SU-DHL-6 (cell line): ENCODE results near the gene KRTAP12-1.

Experiments used
- CTCF ChIP-seq: fragments of 200-600 bp; sonication (generic); IDR thresholded peaks from one replicate; pipeline ENCODE4 v1.5.1; 2017; ENCODE audit warnings: antibody characterized with exemption, mild to moderate bottlenecking, low read length, moderate library complexity; ENCODE audit not compliant: insufficient read depth, poor library complexity, severe bottlenecking
- EZH2phosphoT487 ChIP-seq: fragments of 200-600 bp; sonication (generic), shearing (Covaris generic); conservative IDR thresholded peaks from 2 replicates; pipeline ENCODE4 v1.6.1; 2018; ENCODE audit warnings: mild to moderate bottlenecking, antibody characterized with exemption, low read length, moderate library complexity, mixed read lengths

GRCh38 chr21:44729336-44730027 is 47.5 kb upstream of the KRTAP12-1 start:
- TF ChIP-seq CTCF: no peak
- TF ChIP-seq EZH2phosphoT487: no peak
